ENCODE results near the gene SYTL3. TPM values are rescaled to one million over a fixed set of nuclear protein-coding genes. Genes with fewer than 3 reads are reported as not detected.
A peak's percentile ranks its signal among the peaks of the same experiment; 100 is the strongest.

The SYTL3 gene
- total RNA-seq, 3 donors from 2014 or later (not counting 1 experiment from before 2014, with no cell fraction given): 84.1 to 143 (median 89.0) TPM

DNA sequence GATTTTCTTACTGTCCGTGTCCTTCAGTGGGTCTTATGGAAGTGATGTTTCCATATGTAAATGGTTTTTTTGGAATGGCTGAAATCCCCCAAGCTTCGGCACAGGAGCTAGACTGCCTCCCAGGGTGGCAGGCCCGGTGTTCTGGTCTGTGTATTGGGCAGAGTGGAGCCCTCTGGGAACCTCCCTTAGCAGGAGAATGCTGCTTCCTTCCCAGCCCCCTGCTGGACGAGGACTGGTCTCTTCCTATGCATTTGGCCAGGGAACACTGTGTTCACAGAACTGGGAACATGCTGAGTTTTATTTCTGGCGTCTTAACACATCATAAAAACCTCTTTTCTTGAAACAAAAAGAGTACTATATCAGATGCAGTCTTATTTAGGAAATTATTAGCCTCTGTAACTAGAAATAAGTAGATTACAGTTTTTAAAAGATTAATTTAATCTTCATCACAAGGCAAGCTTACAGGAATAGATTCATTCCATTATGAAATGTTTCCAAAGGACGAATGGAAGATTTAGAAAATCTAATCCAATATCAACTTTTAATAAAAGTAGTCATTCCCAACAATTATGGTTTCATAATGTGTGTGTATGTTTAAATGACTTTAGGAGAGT is 56.6 kb downstream of the SYTL3 start:
- 85% methylated on average over 4 of the region's 6 CpGs for WGBS (ENCODE audit: insufficient coverage)
- Mint-ChIP-seq H3K36me3 (no peaks in the 10 kb centered on the region), H3K27me3 (ENCODE audit: low read depth in 2 of 2) (no peaks in the 10 kb centered on the region), H3K27ac (peak overlapping the region; percentile 66 to 94), H3K4me3 (no peak overlapping the region), H3K9me3 (no peaks in the 10 kb centered on the region), H3K4me1 (peaks cover 17 to 27% of the 10 kb centered on the region in 2 donors)
- intact Hi-C loops (cut with micrococcal nuclease): no loop called here
- Histone ChIP-seq H3K9me3 (ENCODE audit: control insufficient read depth, insufficient read depth, low read length) (no peaks in the 10 kb centered on the region), H3K27me3 (ENCODE audit: control insufficient read depth, insufficient read depth, low read length) (no peaks in the 10 kb centered on the region), H3K27ac (ENCODE audit: low read length) (no peak overlapping the region), H3K4me3 (ENCODE audit: low read length) (no peak overlapping the region), H3K4me1 (ENCODE audit: control insufficient read depth, insufficient read depth, low read length) (peaks cover 36% of the 10 kb centered on the region), H3K36me3 (ENCODE audit: control insufficient read depth, insufficient read depth, low read length) (peaks cover 25% of the 10 kb centered on the region)
- ATAC-seq (no peak), DNase-seq (no peak)
- TF ChIP-seq, protein P1, sequence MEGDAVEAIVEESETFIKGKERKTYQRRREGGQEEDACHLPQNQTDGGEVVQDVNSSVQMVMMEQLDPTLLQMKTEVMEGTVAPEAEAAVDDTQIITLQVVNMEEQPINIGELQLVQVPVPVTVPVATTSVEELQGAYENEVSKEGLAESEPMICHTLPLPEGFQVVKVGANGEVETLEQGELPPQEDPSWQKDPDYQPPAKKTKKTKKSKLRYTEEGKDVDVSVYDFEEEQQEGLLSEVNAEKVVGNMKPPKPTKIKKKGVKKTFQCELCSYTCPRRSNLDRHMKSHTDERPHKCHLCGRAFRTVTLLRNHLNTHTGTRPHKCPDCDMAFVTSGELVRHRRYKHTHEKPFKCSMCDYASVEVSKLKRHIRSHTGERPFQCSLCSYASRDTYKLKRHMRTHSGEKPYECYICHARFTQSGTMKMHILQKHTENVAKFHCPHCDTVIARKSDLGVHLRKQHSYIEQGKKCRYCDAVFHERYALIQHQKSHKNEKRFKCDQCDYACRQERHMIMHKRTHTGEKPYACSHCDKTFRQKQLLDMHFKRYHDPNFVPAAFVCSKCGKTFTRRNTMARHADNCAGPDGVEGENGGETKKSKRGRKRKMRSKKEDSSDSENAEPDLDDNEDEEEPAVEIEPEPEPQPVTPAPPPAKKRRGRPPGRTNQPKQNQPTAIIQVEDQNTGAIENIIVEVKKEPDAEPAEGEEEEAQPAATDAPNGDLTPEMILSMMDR (IDR thresholded peaks at IDR 0.05): no peak

DNA sequence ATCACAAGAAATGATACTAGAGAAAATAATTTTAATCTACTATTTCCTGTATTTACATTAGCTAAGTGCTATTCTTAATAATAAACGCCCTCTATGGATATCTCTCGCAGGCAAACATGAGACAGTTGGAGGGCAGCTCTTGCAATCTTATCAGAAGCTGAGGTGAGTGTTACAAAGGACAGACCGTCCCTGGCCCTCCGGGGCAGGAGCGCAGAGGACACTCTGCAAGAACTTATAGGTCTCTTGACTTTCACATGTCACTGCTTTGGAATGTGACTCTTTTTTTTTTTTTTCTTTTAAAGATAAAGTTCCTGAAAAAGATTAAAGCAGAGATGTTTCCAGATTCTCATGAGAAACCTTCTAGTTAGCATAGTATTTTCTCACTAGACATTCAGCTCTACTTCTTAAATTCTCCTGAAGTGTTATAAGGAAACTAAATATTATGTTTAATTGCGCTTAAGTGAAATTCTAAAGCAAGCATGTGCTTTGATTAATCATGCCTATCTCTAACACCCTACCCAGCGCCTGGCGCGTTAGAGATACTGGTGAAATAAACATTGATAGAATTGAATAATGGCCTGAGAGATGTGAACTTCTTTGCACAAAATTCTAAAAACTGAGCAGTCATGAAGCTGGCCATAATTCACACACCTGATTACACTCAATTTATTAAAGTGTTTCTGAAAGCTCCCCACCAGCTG is 57.4 kb downstream of the SYTL3 start:
- Mint-ChIP-seq H3K9me3 (no peaks in the 10 kb centered on the region), H3K4me3 (no peak overlapping the region), H3K4me1 (peaks cover 14 to 27% of the 10 kb centered on the region in 2 donors), H3K27me3 (ENCODE audit: low read depth in 2 of 2) (no peaks in the 10 kb centered on the region), H3K36me3 (no peaks in the 10 kb centered on the region), H3K27ac (peak overlapping the region in 1 of 2 donors; percentile 66)
- H3K27me3 ChIP-seq (ENCODE audit: control insufficient read depth, insufficient read depth, low read length): no peaks in the 10 kb centered on the region
- 96% methylated on average over 5 of the region's 9 CpGs for WGBS (ENCODE audit: insufficient coverage)
- no peak overlapping the region for H3K4me3 ChIP-seq (ENCODE audit: low read length)
- peaks cover 25% of the 10 kb centered on the region for H3K36me3 ChIP-seq (ENCODE audit: control insufficient read depth, insufficient read depth, low read length)
- intact Hi-C loops (cut with micrococcal nuclease): no loop called here
- H3K27ac ChIP-seq (ENCODE audit: low read length): no peak overlapping the region
- DNase-seq: no peak
- peaks cover 35% of the 10 kb centered on the region for H3K4me1 ChIP-seq (ENCODE audit: control insufficient read depth, insufficient read depth, low read length)
- H3K9me3 ChIP-seq (ENCODE audit: control insufficient read depth, insufficient read depth, low read length): no peaks in the 10 kb centered on the region
- ATAC-seq: no peak
- TF ChIP-seq, protein P1 (IDR thresholded peaks at IDR 0.05): no peak

DNA sequence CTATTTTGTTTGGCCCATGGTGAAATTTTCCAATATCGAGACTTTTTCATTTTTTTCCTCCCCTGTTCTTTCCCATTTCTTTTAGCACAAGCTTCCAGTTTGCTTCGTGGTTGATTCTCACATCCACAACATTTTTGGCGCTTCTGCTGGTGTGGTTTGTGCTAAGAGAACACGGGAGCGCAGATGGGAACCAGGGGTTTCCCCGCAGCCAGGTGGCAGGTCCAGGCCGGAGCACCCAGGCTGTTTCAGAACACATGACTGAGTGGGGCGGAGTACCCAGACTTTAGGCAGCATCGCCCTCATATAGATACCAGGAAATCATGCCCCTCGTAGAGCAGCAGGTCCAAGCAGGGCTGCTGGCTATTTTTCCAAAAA is 58.0 kb downstream of the SYTL3 start:
- H3K4me1 ChIP-seq (ENCODE audit: control insufficient read depth, insufficient read depth, low read length): peaks cover 35% of the 10 kb centered on the region
- Mint-ChIP-seq H3K9me3 (no peaks in the 10 kb centered on the region), H3K36me3 (no peaks in the 10 kb centered on the region), H3K4me3 (no peak overlapping the region), H3K4me1 (peaks cover 14 to 30% of the 10 kb centered on the region in 2 donors), H3K27me3 (ENCODE audit: low read depth in 2 of 2) (no peaks in the 10 kb centered on the region), H3K27ac (no peak overlapping the region)
- no peaks in the 10 kb centered on the region for H3K9me3 ChIP-seq (ENCODE audit: control insufficient read depth, insufficient read depth, low read length)
- no peaks in the 10 kb centered on the region for H3K27me3 ChIP-seq (ENCODE audit: control insufficient read depth, insufficient read depth, low read length)
- TF ChIP-seq, protein P1 (IDR thresholded peaks at IDR 0.05): no peak
- peaks cover 25% of the 10 kb centered on the region for H3K36me3 ChIP-seq (ENCODE audit: control insufficient read depth, insufficient read depth, low read length)
- no peak for DNase-seq
- intact Hi-C loops (cut with micrococcal nuclease): no loop called here
- H3K27ac ChIP-seq (ENCODE audit: low read length): no peak overlapping the region
- ATAC-seq: no peak
- no peak overlapping the region for H3K4me3 ChIP-seq (ENCODE audit: low read length)
- 60% methylated on average over 10 of the region's 10 CpGs for WGBS (ENCODE audit: insufficient coverage)
